HL-60 (cell line): ENCODE data around the gene SLC17A8.

Experiments used
- DNase-seq, 2 experiments: peaks; one replicate each; pipeline ENCODE4 v3.0.0-alpha.2; 2010 to 2020; ENCODE audit warnings: low read depth in 1 of 2, low spot score in 1 of 2
- H3K27ac ChIP-seq: fragments of 250-450 bp; sonication (Bioruptor Pico); replicated peaks from 2 replicates; pipeline ENCODE4 v1.5.1; 2020; ENCODE audit warnings: mild to moderate bottlenecking, moderate library complexity
- H3K27me3 ChIP-seq: fragments of 250-450 bp; sonication (Bioruptor Pico); 2 replicates; pipeline ENCODE4 v1.5.1; 2021; ENCODE audit warnings: mild to moderate bottlenecking, moderate library complexity; ENCODE audit not compliant: insufficient read depth, poor library complexity, severe bottlenecking
- H3K4me3 ChIP-seq: replicated peaks from 2 replicates; pipeline ENCODE4 v1.5.1; 2011; ENCODE audit warnings: mild to moderate bottlenecking, control low read depth, low read length; ENCODE audit not compliant: insufficient read depth
- CTCF ChIP-seq: IDR thresholded peaks from one replicate; pipeline ENCODE4 v1.5.1; 2011; ENCODE audit warnings: low read length, control low read depth, inconsistent platforms; ENCODE audit not compliant: insufficient read depth
- GABPA ChIP-seq: IDR thresholded peaks from 2 replicates; pipeline ENCODE4 v1.6.1; 2012; ENCODE audit warnings: low read depth
- POLR2AphosphoS5 ChIP-seq: IDR thresholded peaks from 2 replicates; pipeline ENCODE4 v1.6.1; 2012; ENCODE audit warnings: low read depth
- REST ChIP-seq: IDR thresholded peaks from 2 replicates; pipeline ENCODE4 v1.6.1; 2012; ENCODE audit warnings: low read depth; ENCODE audit not compliant: insufficient replicate concordance
- SPI1 ChIP-seq: IDR thresholded peaks from 2 replicates; pipeline ENCODE4 v1.6.1; 2012; ENCODE audit warnings: low read depth, mild to moderate bottlenecking, borderline replicate concordance

Gene SLC17A8

GRCh38 chr12:100375038-100375735, 18.3 kb downstream of the SLC17A8 start:
- no peak overlapping the region for H3K27ac ChIP-seq
- no peak overlapping the region for H3K4me3 ChIP-seq
- TF ChIP-seq REST (no peak), GABPA (no peak), POLR2AphosphoS5 (no peak), SPI1 (no peak), CTCF (no peak)
- DNase-seq: no peak
- no peaks in the 10 kb centered on the region for H3K27me3 ChIP-seq

GRCh38 chr12:100376161-100376560, 19.3 kb downstream of the SLC17A8 start:
- no peak for DNase-seq
- no peaks in the 10 kb centered on the region for H3K27me3 ChIP-seq
- TF ChIP-seq REST: no peak
- no peak for TF ChIP-seq SPI1
- TF ChIP-seq CTCF: no peak
- no peak overlapping the region for H3K4me3 ChIP-seq
- H3K27ac ChIP-seq: no peak overlapping the region

GRCh38 chr12:100381379-100381778, 24.5 kb downstream of the SLC17A8 start:
- no peak for DNase-seq

More at GRCh38 chr12:100381379-100381778, 24.5 kb downstream of the SLC17A8 start:
- H3K27ac ChIP-seq: no peak overlapping the region
- TF ChIP-seq CTCF (no peak), POLR2AphosphoS5 (no peak), GABPA (no peak), SPI1 (no peak), REST (no peak)
- no peaks in the 10 kb centered on the region for H3K27me3 ChIP-seq
- no peak overlapping the region for H3K4me3 ChIP-seq
